CD4-positive, alpha-beta T cell treated with Interleukin-10 for 1 hour (primary cell): Measurements from ENCODE around the gene CCT6B.
"Not testable (repeated sequence)": the region's sequence is repeated elsewhere in the genome, so short reads cannot be mapped to it uniquely, and the experiment has no call there.

Experiments used
- DNase-seq: peaks from one replicate; pipeline ENCODE4 v3.0.0-alpha.2; 2020

Gene CCT6B

DNA sequence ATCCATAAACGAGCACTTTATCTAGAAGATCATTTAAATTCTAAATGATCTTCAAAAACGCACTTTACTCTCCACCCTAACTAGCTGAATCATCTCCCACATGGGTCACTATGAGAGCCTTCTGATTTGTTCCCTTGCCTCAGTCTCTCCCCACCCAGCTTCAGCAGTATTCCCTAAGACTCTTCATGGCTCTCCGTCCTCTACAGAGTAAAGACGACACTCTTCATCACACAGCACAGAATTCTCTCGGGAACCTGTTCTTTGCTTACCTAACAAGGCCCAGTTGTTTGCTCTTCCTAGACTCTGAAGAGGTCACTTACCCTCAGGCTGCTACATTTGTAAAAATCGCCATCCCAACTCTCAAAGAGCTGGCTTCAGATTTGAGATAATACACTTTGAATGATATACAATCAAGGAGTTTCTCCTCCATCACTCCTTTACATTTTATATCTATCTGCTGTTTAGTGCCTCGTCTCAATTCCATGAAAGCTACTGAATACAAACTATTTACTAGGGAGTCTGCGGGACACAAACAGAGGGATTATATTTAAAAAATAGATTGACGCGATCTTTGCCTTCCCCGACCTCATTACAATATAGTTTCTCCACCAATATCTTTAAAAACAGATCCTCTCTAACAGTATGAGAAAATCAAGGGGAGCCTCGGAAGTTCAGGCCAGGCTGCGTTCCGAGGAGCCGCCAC is 18.5 kb upstream of the CCT6B start:
- no peak for DNase-seq

DNA sequence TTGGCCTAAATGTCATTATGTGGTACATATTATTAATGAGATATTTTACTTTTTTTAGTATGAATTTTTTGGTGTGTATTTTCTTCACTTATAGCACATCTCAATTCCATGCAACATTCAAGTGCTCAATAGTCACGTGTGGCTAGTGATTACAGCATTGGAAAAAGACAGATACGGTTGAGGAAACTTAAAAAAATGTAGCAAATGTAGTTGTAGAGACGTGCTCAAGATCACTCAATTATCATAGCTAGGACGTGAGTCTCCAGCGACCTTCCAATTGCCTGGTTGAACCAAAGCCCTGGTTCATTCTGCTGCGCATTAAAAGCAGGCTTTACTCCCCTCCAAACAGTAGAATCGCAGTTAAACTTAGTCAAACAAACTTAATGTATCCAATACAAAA is 17.9 kb upstream of the CCT6B start:
- no peak for DNase-seq

DNA sequence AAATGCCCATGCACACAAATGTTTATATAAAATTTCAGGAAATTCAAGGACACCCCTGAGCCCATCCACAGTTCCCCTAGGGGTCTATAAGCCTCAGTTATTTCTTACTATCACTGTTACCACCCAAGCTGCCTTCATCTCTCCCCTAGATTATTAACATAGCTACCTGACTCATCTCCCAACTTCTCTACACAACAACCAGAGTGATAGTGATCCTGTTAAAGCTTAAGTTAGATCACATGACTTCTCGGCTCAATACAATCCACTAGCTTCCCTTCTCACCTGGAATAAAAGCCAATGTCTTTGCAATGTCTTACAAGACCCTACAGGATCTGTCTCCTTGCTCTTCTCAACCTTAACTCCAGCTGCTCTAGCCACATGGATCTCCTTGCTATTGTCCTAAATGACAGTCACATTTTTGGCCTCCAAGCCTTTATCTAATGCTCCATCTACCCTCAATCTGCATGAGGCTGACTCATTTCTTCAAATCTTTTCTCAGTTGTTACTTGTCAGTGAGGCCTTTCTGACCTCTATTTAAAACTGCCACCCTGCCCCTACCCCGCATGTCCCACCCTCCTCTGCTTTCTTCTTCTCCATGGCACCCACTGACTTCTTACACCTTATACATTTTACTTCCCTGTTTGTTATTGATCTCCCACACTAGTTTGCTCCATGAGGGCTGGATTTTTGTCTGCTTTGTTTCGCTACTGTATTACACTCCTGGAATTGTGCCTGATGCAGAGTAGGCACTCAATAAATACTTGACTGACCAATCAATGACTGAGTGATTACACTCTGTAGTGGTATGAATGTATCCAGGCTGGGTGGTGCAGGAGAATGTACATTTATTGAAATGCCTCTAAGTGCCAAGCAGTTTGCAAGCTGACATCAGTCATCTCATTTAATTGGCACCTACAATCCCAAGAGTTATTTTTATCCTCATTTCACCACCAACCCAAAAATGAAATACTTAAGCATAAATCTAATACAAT is 13.8 kb upstream of the CCT6B start:
- DNase-seq, result no peak

- no peak for DNase-seq
Observed at GRCh38 chr17:34974179-34974578, 12.9 kb upstream of the CCT6B start.

DNA sequence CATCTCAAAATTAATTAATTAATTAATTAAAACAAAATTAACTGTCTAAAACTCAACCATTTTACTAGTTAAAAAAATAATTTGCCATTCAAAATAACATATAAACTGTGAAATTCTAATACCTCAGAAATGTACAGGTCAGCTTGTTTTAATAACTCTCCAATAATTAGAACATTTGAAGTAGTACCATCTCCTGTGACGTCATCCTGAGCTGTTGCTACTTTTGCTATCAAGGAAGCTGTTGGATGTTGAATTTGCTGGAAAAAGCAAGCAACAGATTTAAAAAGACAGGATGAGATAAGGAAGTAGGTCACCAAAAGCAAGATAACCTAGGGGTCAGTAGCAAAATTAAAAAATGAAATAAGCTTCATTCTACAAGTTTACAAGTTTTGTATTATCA is 2.8 kb downstream of the CCT6B start:
- DNase-seq, result no peak

GRCh38 chr17:34950780-34951179 is 10.5 kb downstream of the CCT6B start:
- DNase-seq, result not testable (repeated sequence)

GRCh38 chr17:34930283-34930682 is 31.0 kb downstream of the CCT6B start:
- no peak for DNase-seq

- DNase-seq, result no peak
Observed at GRCh38 chr17:34926661-34927060, 34.6 kb downstream of the CCT6B start.

GRCh38 chr17:34920676-34921075 is 40.6 kb downstream of the CCT6B start:
- DNase-seq, result no peak

GRCh38 chr17:34917381-34917780 is 43.9 kb downstream of the CCT6B start:
- no peak for DNase-seq

GRCh38 chr17:34916120-34916519 is 45.1 kb downstream of the CCT6B start:
- no peak for DNase-seq

GRCh38 chr17:34913001-34913400 is 48.3 kb downstream of the CCT6B start:
- DNase-seq, result no peak

DNA sequence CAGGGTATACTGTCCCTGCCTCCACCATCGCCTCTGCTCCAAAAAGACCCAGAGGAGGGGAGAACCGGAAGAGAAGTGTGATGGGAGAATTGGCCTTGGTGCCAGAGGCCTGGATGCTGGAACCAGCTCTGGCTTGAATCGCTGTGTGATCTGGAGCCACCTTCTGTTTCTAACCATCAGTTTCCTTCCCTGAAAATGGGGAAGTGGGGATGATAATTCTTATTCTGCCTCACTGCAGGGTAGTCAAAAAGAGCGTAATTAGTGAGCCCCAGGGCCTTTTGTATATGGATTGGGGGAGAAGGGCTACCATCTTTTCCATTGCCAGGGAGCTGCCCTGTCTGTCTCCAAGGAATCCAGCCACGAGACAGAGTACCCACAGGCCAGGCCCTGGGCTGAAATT is 52.2 kb downstream of the CCT6B start:
- DNase-seq, result no peak

DNA sequence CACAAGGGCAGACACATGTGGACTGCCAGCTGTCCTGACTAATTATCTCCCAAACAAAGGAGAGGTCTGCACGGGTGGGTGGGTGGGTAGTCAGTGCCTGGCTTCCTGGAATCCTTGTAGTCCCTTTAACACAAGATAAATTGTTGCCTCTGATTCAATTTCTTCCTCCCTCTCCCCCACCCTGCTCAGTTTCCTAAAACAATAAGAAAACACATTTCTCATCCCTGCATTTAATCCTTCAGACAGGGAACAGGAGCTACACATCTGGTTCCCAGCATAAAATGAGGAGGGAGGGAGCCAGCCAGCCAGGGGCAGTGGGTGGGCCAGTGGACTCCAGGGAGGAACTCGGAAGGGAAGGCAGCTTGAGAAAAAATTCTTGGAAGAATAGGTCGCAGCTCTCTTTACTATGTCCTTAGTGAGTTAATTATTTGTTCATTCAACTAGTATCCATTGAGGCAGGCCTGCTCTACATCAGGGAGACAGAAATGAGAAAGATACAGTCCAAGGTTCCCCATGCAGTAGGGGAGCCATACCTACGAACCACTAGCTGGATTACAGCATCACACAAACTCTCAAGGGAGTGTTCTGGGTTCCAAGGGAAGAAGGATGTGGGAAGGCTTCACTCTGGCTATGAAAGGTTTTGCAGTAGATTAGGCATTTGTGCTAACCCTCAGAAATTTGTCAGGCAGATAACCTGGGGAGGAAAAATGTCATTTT is 58.3 kb downstream of the CCT6B start:
- DNase-seq, result no peak

DNA sequence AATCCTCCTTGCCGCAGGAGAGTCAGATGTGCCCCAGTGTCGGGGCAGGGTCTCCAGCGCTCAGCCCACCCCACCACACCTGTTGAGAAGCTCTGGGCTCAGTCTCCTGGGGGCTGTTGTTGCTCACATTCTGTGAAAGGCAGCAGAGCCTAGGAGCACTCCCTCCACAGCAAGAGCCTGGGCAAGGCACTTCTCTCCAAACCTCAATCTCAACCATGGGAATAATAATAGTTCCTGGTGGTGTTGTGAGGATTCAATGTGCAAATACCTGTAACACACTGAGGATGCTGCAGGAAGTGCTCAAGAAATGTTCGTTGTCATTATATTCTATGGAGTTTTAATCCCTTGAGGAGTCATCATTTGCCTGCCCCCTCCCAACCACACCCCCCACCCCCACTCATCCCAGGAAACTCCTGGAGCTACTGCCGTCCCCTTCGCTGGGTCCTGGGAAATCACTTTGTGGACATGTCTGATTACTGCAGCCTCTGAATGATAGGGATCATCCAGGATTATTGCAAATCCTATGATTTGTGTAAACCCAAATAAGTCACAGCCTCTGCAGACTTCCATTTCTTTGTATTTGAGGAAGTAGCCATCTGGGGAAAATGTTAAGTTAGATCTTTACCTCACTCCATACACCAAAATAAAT is 61.5 kb downstream of the CCT6B start:
- DNase-seq, result no peak

DNA sequence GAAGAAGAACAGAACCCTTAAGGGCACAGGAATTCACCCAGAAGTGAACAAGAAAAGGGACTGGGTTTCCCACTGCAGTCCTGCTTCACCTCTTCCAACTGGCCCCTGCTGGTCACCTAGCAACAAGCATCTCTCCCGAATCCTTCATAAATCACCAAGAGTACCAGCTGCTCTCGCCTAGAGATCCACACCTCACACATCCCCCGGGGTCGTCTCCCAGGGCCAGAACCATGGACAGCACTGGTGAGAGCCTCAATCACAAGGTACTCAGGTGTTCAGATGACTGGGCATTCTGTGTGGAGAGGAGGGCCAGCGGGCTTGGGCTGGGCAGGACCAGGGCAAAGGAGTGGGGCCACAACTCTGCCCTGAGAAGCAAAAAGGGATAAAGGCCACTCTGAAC is 65.9 kb downstream of the CCT6B start:
- DNase-seq, result no peak

GRCh38 chr17:34894964-34895363 is 66.3 kb downstream of the CCT6B start:
- DNase-seq, result no peak

DNA sequence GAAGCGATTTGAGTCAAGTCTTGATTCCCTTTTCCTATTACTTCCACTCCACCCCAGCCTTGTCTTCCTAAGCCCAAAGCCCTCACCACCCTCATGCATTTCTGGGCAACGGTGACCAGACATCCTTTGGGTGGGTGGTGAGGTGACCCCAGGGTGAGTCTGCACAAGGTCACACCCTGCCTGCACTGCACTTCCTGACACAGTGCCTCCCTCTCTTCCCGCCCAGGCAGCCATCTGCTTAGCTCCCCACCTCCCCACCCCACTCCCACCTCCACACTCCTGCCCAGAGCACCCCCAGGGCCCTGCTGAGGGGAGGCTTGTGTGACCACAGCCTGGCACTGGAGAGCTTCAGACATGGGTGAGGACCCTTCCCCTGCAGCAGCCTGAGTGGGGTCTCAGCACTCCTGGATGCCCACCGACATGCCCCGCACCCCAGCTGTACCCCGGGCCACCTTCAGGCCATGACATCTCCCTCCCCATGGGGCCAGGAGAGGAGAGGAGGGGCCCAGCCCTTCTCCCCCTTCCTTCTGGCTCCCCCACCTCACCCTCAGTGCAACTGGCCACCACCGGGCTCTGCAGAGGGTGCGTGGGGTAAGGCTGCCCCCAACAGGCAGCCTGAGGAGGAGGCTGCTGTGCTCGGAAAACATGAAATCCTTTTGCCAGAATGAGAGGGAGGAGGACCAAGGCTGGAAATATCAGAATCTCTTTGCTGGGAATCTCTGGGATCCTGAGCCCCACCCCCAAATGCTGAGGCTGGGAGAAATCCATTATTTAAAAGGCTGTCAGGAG is 68.6 kb downstream of the CCT6B start:
- DNase-seq, result peak; percentile 20

DNA sequence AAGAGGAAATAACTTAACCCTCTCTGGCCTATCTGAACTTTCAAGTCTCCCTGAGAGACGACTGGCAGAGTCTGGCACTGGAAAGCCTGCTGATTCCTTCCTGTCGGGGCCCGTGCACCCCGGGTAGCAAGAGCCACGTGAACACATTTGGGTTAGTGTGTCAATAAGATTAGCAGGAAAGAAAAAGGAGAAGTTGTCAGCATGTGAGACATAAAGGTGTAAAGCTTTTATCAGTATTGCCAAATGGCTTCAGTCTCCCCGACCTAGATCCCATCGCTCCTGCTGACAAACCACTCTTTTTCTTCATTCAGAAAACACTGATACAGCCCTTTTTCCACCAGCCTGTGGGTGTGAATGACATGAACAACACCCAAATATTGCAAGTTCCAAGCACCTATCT is 74.4 kb downstream of the CCT6B start:
- no peak for DNase-seq

DNA sequence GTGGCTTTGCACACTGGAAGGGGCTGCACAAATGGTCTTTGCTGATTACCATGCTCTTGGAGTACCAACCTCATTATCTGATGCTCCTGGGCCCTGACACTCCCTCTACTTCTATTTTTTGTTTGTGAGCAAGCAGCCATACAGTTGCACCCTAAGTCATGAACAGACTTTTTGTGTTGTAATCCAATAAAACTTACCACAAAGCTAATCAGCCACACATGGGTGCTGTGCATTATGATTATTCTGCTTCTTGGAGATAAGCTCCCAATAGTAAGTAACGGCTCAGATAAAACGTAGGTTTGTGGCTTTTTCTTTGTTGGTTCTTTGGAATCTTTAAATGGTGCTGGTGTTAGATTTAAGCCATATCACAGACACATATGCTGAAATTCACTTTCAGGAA is 76.2 kb downstream of the CCT6B start:
- DNase-seq, result no peak

DNA sequence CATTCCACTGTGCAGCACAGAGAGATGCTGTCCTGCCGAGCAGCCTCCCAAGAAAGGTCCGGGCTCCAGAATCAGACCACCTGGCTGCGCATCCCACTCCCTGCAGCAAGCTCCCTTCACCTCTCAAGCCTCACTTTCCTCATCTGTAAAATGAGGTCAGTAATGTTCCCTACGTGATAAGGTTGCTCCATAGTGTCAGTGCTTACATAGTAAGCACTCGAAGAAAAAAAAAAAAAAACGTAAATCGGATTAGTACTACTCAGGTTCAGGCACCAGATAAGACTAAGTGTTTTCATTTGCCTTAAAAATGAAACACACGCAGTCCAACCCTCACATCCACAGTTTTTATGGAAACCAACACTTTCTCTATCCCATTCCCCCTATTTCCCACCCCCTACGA is 76.7 kb downstream of the CCT6B start:
- no peak for DNase-seq
